OCI-LY1 (cell line): ENCODE data around the gene LEFTY1.
A peak's percentile ranks its signal among the peaks of the same experiment; 100 is the strongest.

Experiments used
- H2AFZ ChIP-seq: fragments of 200-600 bp; sonication (generic), shearing (Covaris generic); 2 replicates; pipeline ENCODE4 v1.6.0; 2014; ENCODE audit warnings: antibody characterized with exemption, mild to moderate bottlenecking, low read length
- H3F3A ChIP-seq: fragments of 200-600 bp; sonication (generic), shearing (Covaris generic); 2 replicates; pipeline ENCODE4 v1.6.0; 2014; ENCODE audit warnings: mild to moderate bottlenecking, antibody characterized with exemption, low read length, moderate library complexity; ENCODE audit not compliant: insufficient read depth
- H3K27ac ChIP-seq: fragments of 200-600 bp; sonication (generic); 2 replicates; pipeline ENCODE4 v1.5.1; 2014; ENCODE audit warnings: low read length, mixed run types, mild to moderate bottlenecking, low read depth; ENCODE audit not compliant: poor library complexity, severe bottlenecking
- H3K27me3 ChIP-seq: fragments of 200-600 bp; sonication (generic); 2 replicates; pipeline ENCODE4 v1.6.0; 2014; ENCODE audit warnings: antibody characterized with exemption, mild to moderate bottlenecking, low read length, moderate library complexity; ENCODE audit not compliant: insufficient read depth
- H3K36me3 ChIP-seq: fragments of 200-600 bp; sonication (generic); 2 replicates; pipeline ENCODE4 v1.6.1; 2014; ENCODE audit warnings: mild to moderate bottlenecking, antibody characterized with exemption, low read length, moderate library complexity, mixed read lengths; ENCODE audit not compliant: insufficient read depth
- H3K4me1 ChIP-seq: fragments of 200-600 bp; sonication (generic); 2 replicates; pipeline ENCODE4 v1.5.1; 2014; ENCODE audit warnings: mild to moderate bottlenecking, low read length, moderate library complexity; ENCODE audit not compliant: insufficient read depth, severe bottlenecking
- H3K4me2 ChIP-seq: fragments of 200-600 bp; sonication (generic), shearing (Covaris generic); 2 replicates; pipeline ENCODE4 v1.6.1; 2014; ENCODE audit warnings: low read length
- H3K4me3 ChIP-seq: fragments of 200-600 bp; sonication (generic); 2 replicates; pipeline ENCODE4 v1.5.1; 2014; ENCODE audit warnings: low read length, low read depth, mild to moderate bottlenecking, mixed read lengths; ENCODE audit not compliant: poor library complexity, severe bottlenecking
- H3K79me2 ChIP-seq: fragments of 200-600 bp; shearing (Covaris generic); 2 replicates; pipeline ENCODE4 v1.6.1; 2016; ENCODE audit warnings: mixed run types, low read length, mixed read lengths; ENCODE audit not compliant: insufficient read depth
- H3K9ac ChIP-seq: fragments of 200-600 bp; sonication (generic), shearing (Covaris generic); 2 replicates; pipeline ENCODE4 v1.6.1; 2014; ENCODE audit warnings: mild to moderate bottlenecking, low read length, mixed read lengths
- H3K9me2 ChIP-seq: fragments of 200-600 bp; sonication (generic), shearing (Covaris generic); 2 replicates; pipeline ENCODE4 v1.6.1; 2014; ENCODE audit warnings: low read depth, mild to moderate bottlenecking, low read length, mixed read lengths
- H3K9me3 ChIP-seq: fragments of 200-600 bp; shearing (Covaris generic); 2 replicates; pipeline ENCODE4 v1.6.1; 2014; ENCODE audit warnings: low read length, mixed read lengths
- H4K20me1 ChIP-seq: fragments of 200-600 bp; sonication (generic), shearing (Covaris generic); 2 replicates; pipeline ENCODE4 v1.6.0; 2016; ENCODE audit warnings: mild to moderate bottlenecking, low read length; ENCODE audit not compliant: insufficient read depth
- CTCF ChIP-seq: fragments of 200-600 bp; sonication (generic), shearing (Covaris generic); IDR thresholded peaks from 2 replicates; pipeline ENCODE4 v1.5.1; 2017; ENCODE audit warnings: mild to moderate bottlenecking, antibody characterized with exemption, low read length, moderate library complexity, mixed read lengths
- EZH2 ChIP-seq: fragments of 200-600 bp; sonication (generic), shearing (Covaris generic); IDR thresholded peaks from 2 replicates; pipeline ENCODE4 v1.8.0; 2017; ENCODE audit warnings: borderline replicate concordance, mixed run types, mild to moderate bottlenecking, antibody characterized with exemption, low read length, moderate library complexity, mixed read lengths

LEFTY1 gene

GRCh38 chr1:225850370-225850769, 38.6 kb downstream of the LEFTY1 start:
- Histone ChIP-seq H3K9me2 (no peaks in the 10 kb centered on the region), H3K4me1 (peaks cover 33% of the 10 kb centered on the region), H3K27ac (no peak overlapping the region), H3F3A (no peaks in the 10 kb centered on the region), H3K36me3 (peaks cover 4% of the 10 kb centered on the region; the same call in 1 of the 2 replicates), H4K20me1 (no peaks in the 10 kb centered on the region), H3K4me2 (no peak overlapping the region), H3K27me3 (no peaks in the 10 kb centered on the region), H3K9me3 (no peaks in the 10 kb centered on the region; the same call in 1 of the 2 replicates), H3K4me3 (no peak overlapping the region), H3K79me2 (no peaks in the 10 kb centered on the region), H3K9ac (no peak overlapping the region), H2AFZ (no peak overlapping the region)
- no peak for TF ChIP-seq EZH2
- no peak for TF ChIP-seq CTCF

- H2AFZ ChIP-seq: no peak overlapping the region
- H3F3A ChIP-seq: no peaks in the 10 kb centered on the region
- H3K27me3 ChIP-seq: no peaks in the 10 kb centered on the region
- TF ChIP-seq CTCF (no peak), EZH2 (no peak)
- H3K9ac ChIP-seq: no peak overlapping the region
- H3K36me3 ChIP-seq: peaks cover 4% of the 10 kb centered on the region; the same call in 1 of the 2 replicates
- H3K4me2 ChIP-seq: no peak overlapping the region
- H3K79me2 ChIP-seq: no peaks in the 10 kb centered on the region
- no peaks in the 10 kb centered on the region for H4K20me1 ChIP-seq
- H3K4me1 ChIP-seq: peaks cover 33% of the 10 kb centered on the region
- H3K9me3 ChIP-seq: no peaks in the 10 kb centered on the region; the same call in 1 of the 2 replicates
- H3K9me2 ChIP-seq: no peaks in the 10 kb centered on the region
- H3K4me3 ChIP-seq: no peak overlapping the region
- H3K27ac ChIP-seq: peak overlapping the region; percentile 90
Measured at GRCh38 chr1:225849925-225850324, 39.0 kb downstream of the LEFTY1 start.

GRCh38 chr1:225848030-225848955, 40.7 kb downstream of the LEFTY1 start:
- H3K9me3 ChIP-seq: no peaks in the 10 kb centered on the region; the same call in 1 of the 2 replicates
- peaks cover 33% of the 10 kb centered on the region for H3K4me1 ChIP-seq
- peak overlapping the region; percentile 90 for H3K27ac ChIP-seq
- no peak for TF ChIP-seq EZH2
- TF ChIP-seq CTCF: no peak
- 0 out of 2 replicates have a peak overlapping the region, but pooled peaks have one; percentile 0 for H2AFZ ChIP-seq
- H3K9ac ChIP-seq: peak overlapping the region; percentile 46; the same call in 1 of the 2 replicates
- H3K27me3 ChIP-seq: no peaks in the 10 kb centered on the region
- H3K9me2 ChIP-seq: no peaks in the 10 kb centered on the region
- H4K20me1 ChIP-seq: no peaks in the 10 kb centered on the region
- H3F3A ChIP-seq: no peaks in the 10 kb centered on the region
- H3K4me3 ChIP-seq: peak overlapping the region; percentile 6
- H3K79me2 ChIP-seq: no peaks in the 10 kb centered on the region
- peak overlapping the region; percentile 52 for H3K4me2 ChIP-seq
- H3K36me3 ChIP-seq: no peaks in the 10 kb centered on the region; the same call in 1 of the 2 replicates
